ENCODE measurements around the gene MBOAT7. TPM values are rescaled to one million over a fixed set of nuclear protein-coding genes. Genes with fewer than 3 reads are reported as not detected.
A peak's percentile ranks its signal among the peaks of the same experiment; 100 is the strongest.

The MBOAT7 gene
- total and polyA plus RNA-seq, 2 of the 4 experiments (the other 2 are of a cell fraction), result 11.3 to 121 TPM

GRCh38 chr19:54165222-54165621, 24.2 kb downstream of the MBOAT7 start:
- Histone ChIP-seq H2BK15ac (ENCODE audit: low read depth, low read length) (no peak overlapping the region), H3K9ac (ENCODE audit: low read depth, low read length) (no peak overlapping the region), H2BK120ac (ENCODE audit: low read depth, low read length) (no peak overlapping the region), H2AFZ (replicated peaks; ENCODE audit: low read length, poor library complexity) (no peak overlapping the region), H3K14ac (replicated peaks; ENCODE audit: low read depth, low read length) (no peak overlapping the region), H2AK5ac (ENCODE audit: low read depth, low read length) (no peak overlapping the region), H4K20me1 (ENCODE audit: insufficient read depth, low read length) (no peaks in the 10 kb centered on the region), H4K5ac (ENCODE audit: low read depth, low read length) (no peak overlapping the region), H4K8ac (ENCODE audit: low read depth in 2 of 2, low read length in 2 of 2) (no peak overlapping the region), H2BK5ac (ENCODE audit: low read depth, low read length, poor library complexity, severe bottlenecking) (no peak overlapping the region), H3K79me1 (ENCODE audit: low read depth in 1 of 2, low read length in 2 of 2) (peaks cover 0 to 15% of the 10 kb centered on the region in 2 experiments; a peak in 1 of 4 replicates), H3K4me2 (ENCODE audit: low read depth, low read length) (no peak overlapping the region), H4K91ac (ENCODE audit: insufficient read depth, low read depth, low read length) (no peak overlapping the region), H2BK20ac (ENCODE audit: low read depth, low read length) (no peak overlapping the region), H3K4me1 (ENCODE audit: control insufficient read depth, insufficient read depth, low read length) (peaks cover 6% of the 10 kb centered on the region; the same call in 1 of the 2 replicates), H3K56ac (ENCODE audit: extremely low read depth, insufficient read depth, low read length) (no peak overlapping the region), H3K18ac (ENCODE audit: low read depth, low read length) (no peak overlapping the region), H3K9me1 (ENCODE audit: insufficient read depth, low read length) (no peaks in the 10 kb centered on the region; the same call in 1 of the 2 replicates), H3K27me3 (ENCODE audit: control insufficient read depth, insufficient read depth, low read length) (no peaks in the 10 kb centered on the region), H2AK9ac (replicated peaks; ENCODE audit: low read depth, low read length, poor library complexity) (peak overlapping the region; percentile 65), H3K36me3 (ENCODE audit: control insufficient read depth, insufficient read depth, low read length) (no peaks in the 10 kb centered on the region), H3K27ac (ENCODE audit: insufficient read depth, low read length) (no peak overlapping the region), H3K4me3 (ENCODE audit: insufficient read depth, low read depth, low read length) (no peak overlapping the region), H3K4ac (ENCODE audit: low read depth, low read length) (no peak overlapping the region), H3K23ac (ENCODE audit: low read depth, low read length) (no peak overlapping the region), H3K9me3 (ENCODE audit: control insufficient read depth, insufficient read depth, low read length) (no peaks in the 10 kb centered on the region)
- DNase-seq (no peak), ATAC-seq (ENCODE audit: low read depth) (no peak)
- WGBS, 2 experiments (ENCODE audit: extremely low coverage in 2 of 2, insufficient read length in 1 of 2), result 92% methylated on average over 22 of the region's 25 CpGs; no CpG with 5 or more reads in 1 of the 2 experiments
- TF ChIP-seq RCOR1 (IDR thresholded peaks at IDR 0.05; ENCODE audit: insufficient replicate concordance, low read length) (no peak), FOS (IDR thresholded peaks at IDR 0.05; ENCODE audit: low read depth, low read length) (no peak), MXI1 (IDR thresholded peaks at IDR 0.05; ENCODE audit: borderline replicate concordance, low read depth, low read length) (no peak)
- CTCF ChIA-PET, result no interaction called here
- in situ Hi-C loops (cut with MboI; ENCODE audit: low sequenced_read_pairs), result no loop called here
- POLR2A ChIA-PET (ENCODE audit: unreplicated experiment), result no interaction called here
- dilution Hi-C loops (cut with HindIII; ENCODE audit: low sequenced_read_pairs, unreplicated experiment), result no loop called here
- BruUV-seq (replicated peaks), result no TSS peak
- intact Hi-C loops (cut with micrococcal nuclease), result no loop called here

Data from IMR-90 (cell line).